GM18909 (cell line): Measurements from ENCODE around the gene MED14.
A peak's percentile ranks its signal among the peaks of the same experiment; 100 is the strongest.
"Not testable (repeated sequence)": the region's sequence is repeated elsewhere in the genome, so short reads cannot be mapped to it uniquely, and the experiment has no call there.

Source experiments
- ATAC-seq: cut with Tn5 transposase; IDR thresholded peaks from one replicate; pipeline ENCODE4 v1.9.1; 2021; ENCODE audit warnings: mild to moderate bottlenecking; ENCODE audit not compliant: unreplicated experiment, poor library complexity

Gene MED14

GRCh38 chrX:40735325-40736169 lies at the start of gene MED14:
Gene MED14 (minus strand): TSS chrX:40735542. CDS start chrX:40735412, 130 bp downstream.
- peak; percentile 88 for ATAC-seq

GRCh38 chrX:40784516-40785151 lies 49.3 kb upstream of the MED14 start:
- ATAC-seq: no peak

GRCh38 chrX:40782644-40783259 lies 47.4 kb upstream of the MED14 start:
- ATAC-seq: not testable (repeated sequence)

- ATAC-seq: no peak
Observed at GRCh38 chrX:40780951-40781350, 45.6 kb upstream of the MED14 start.

GRCh38 chrX:40780082-40780481 lies 44.7 kb upstream of the MED14 start:
- no peak for ATAC-seq

- no peak for ATAC-seq
Observed at GRCh38 chrX:40778861-40779575, 43.7 kb upstream of the MED14 start.

GRCh38 chrX:40773809-40774208 lies 38.5 kb upstream of the MED14 start:
- ATAC-seq: no peak

GRCh38 chrX:40773188-40773587 lies 37.8 kb upstream of the MED14 start:
- ATAC-seq: no peak

- no peak for ATAC-seq
Observed at GRCh38 chrX:40772290-40772689, 36.9 kb upstream of the MED14 start.

- ATAC-seq: no peak
Observed at GRCh38 chrX:40761762-40762161, 26.4 kb upstream of the MED14 start.

- ATAC-seq: no peak
Observed at GRCh38 chrX:40759374-40759773, 24.0 kb upstream of the MED14 start.

GRCh38 chrX:40757058-40757457 lies 21.7 kb upstream of the MED14 start:
- no peak for ATAC-seq

- no peak for ATAC-seq
Observed at GRCh38 chrX:40755291-40756249, 20.2 kb upstream of the MED14 start.

- peak; percentile 63 for ATAC-seq
Observed at GRCh38 chrX:40749681-40750494, 14.5 kb upstream of the MED14 start.

- no peak for ATAC-seq
Observed at GRCh38 chrX:40748977-40749376, 13.6 kb upstream of the MED14 start.

GRCh38 chrX:40746521-40746920 lies 11.2 kb upstream of the MED14 start:
- no peak for ATAC-seq

- no peak for ATAC-seq
Observed at GRCh38 chrX:40736170-40736505, 796 bp upstream of the MED14 start.

- ATAC-seq: no peak
Observed at GRCh38 chrX:40734971-40735324, 394 bp downstream of the MED14 start.

- ATAC-seq: no peak
Observed at GRCh38 chrX:40733706-40734105, 1.6 kb downstream of the MED14 start.
